D341Med (cell line): ENCODE measurements around the gene COL23A1.
A peak's percentile ranks its signal among the peaks of the same experiment; 100 is the strongest.

Experiments
- DNase-seq: peaks from one replicate; pipeline ENCODE4 v3.0.0; 2012; ENCODE audit warnings: low spot score

COL23A1 gene

DNA sequence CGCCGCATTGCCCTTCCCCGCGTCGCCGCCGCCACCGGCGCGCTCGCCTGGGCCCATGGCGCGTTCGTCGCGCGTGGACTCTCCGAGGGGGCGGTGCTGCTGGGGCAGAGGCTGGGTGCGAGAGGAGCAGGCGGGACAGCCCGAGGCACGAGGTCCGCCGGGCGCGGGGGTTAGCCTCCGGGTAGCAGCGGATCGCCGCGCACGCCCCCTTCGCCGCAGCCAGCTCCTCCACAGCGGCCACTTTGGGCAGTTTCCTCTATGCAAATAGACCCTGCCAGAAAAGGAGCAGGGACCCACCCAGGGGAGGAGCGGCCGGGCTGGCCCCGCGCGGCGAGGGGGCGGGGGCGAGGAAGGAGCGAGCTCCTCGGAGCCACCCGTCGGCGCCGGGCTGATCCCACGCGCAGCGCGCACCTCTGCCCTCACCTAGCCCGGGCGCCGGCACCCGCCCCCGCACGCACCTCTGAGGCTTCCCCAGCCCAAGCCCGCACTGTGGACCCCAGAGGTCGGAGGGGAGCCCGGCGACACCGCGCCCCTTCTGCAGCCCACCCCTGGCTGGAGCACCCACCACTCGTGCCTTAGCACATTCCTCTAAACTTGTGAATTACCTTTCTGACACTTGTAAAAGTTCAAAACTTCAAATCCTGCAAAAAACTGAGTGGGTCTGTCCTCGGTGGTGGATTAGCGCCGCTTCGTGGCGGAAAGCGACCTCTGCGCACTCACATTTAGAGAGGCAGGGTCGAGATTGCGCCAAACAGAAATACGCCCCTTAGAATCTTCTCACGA lies at the start of gene COL23A1:
Gene COL23A1 (minus strand): TSS at position 253 of the 783 bp plus-strand sequence.
- DNase-seq = peak; percentile 80

DNA sequence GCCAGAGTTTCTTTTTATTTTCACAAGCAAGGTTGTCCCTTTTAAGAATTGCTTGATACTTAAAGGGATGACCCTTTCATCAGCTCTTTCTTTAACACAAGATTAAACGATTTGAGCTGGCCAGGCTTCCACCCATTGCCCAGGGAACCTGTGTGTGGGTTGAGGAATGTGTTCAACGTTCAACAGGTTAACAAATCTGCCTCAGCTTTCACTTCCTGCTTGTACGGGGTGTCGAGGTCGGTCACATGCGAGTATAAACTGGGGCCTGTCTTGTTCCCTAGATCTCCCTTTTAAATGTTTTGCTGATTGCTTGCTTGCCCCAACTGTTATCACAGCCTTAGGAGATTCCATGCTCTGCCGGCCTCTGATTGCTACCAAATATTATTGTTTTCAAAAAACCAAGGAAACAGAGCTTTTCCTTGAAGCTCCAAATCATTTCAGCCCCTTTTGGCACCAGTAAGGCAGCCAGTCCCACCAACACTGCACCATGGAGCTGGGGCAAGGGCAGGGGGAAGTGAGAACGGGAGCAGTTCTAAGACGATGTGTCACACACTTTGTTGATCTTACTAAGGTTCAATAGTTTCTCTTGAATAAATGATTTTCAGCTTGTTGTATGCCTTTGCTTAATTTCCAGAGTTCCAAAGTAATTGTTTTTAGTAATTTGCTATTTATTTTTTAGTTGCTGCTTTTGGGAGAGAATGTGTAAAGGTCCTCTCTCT lies 47.3 kb upstream of the COL23A1 start:
- no peak for DNase-seq

DNA sequence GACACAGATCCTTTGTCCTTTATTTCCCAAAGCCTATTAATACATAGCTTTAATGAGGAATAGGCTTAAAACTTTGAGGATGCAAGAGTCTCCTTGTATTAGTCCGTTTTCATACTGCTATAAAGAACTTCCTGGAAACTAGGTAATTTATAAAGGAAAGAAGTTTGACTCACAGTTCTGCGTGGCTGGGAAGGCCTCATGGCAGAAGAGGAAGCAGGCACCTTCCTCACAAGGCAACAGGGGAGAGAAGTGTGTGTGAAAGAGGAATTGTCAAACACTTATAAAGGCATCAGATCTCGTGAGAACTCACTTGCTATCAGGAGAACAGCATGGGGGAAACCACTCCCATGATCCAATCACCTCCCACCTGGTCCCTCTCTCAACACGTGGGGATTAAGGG lies 42.1 kb upstream of the COL23A1 start:
- no peak for DNase-seq

DNA sequence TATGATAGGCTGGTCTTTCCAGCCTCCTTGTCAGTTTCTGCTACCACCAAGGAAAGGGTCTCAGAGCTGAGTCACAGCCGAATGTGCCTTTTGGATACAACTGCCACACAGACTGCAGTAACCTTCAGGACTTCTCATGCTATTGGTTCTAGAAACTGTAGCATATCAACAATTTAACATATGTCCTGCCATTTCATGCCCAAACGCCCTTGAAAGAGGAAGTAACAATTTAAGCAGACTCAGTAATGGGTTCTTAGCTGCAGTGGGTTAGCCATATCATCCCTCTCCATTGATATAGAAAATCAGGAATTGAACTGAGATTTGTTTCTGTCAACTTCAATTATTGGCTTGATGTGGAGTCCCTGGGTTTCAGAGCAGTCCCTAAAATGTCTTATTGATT lies 40.8 kb upstream of the COL23A1 start:
- DNase-seq = no peak

DNA sequence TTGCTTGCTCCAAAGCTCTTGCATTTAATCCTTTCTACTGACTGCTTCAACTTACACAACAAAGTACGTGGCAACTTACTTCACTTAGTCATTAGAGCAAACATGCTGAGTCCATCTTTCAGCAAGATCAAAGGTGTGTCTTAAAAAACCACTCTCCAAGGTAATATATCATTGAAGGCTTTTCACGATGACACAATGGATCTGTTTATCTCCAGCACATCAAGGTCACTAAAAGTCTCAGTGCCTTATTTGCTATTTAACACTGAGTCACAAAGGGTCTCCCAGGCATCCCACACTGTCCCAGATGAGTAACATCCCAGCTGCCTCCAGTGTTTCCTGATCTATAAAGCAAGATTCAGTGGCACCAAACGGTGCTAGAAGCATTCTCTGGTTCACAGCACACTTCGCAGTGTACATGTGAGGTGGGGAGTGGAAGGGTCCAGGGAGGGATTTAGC lies 40.3 kb upstream of the COL23A1 start:
- DNase-seq = no peak

DNA sequence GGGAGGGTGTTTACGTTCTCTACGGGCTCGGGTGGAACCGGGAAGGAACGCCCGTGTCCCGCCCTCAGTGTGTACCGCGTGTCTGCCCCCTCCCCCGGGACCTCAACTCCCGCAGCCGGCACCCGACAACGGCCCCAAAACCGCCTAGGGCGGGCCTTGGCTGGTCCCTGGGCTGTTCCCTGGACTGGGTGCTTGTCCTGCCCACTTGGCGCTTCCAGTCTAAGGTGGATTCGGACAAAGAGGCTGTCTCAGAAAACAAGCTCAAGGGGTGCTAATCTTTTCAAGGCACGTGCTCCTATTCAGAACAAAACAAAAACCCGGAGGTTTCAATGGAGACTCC lies 37.0 kb upstream of the COL23A1 start:
- DNase-seq = no peak

DNA sequence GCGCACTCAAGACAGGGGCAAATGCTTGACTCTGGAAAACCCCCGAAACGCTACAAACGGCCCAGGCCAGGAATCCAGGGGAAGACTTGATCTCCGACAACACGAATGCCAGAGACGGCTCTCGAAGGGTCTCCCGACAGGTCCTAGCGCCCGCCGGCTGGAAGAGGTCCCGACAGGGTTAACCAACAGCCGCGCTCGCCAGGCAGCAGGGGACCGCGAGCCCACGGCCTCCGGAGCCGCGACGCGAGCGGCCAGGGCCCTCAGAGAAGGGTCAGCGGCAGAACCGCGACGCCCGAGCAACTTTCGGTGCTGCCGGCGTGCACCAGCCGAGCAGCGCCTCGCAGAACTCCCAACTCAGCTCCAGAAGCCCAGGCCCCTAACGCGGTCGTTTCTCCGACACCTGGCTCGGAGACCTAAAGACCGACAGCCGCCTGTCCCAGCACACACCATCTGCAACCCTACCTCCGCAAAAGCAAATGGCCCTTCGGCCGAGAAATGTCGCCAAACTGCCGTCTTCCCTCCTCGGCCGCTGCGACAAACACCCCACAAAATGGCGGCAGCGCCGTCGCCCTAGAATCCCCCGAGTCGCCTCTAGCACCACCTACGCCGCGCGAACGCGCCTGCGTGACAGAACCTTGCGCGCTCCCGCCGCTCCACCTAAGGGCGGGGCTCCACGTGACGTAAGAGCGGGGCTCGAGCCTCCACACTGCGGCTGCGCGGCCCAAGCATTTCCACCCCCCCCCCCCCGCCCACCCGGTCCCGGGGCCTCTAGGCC lies 36.5 kb upstream of the COL23A1 start, which contains the start of gene CLK4:
Gene CLK4 (minus strand): TSS at position 567 of the 775 bp plus-strand sequence. CDS start 3,634 bp downstream, outside the sequence.
- DNase-seq = peak; percentile 97

DNA sequence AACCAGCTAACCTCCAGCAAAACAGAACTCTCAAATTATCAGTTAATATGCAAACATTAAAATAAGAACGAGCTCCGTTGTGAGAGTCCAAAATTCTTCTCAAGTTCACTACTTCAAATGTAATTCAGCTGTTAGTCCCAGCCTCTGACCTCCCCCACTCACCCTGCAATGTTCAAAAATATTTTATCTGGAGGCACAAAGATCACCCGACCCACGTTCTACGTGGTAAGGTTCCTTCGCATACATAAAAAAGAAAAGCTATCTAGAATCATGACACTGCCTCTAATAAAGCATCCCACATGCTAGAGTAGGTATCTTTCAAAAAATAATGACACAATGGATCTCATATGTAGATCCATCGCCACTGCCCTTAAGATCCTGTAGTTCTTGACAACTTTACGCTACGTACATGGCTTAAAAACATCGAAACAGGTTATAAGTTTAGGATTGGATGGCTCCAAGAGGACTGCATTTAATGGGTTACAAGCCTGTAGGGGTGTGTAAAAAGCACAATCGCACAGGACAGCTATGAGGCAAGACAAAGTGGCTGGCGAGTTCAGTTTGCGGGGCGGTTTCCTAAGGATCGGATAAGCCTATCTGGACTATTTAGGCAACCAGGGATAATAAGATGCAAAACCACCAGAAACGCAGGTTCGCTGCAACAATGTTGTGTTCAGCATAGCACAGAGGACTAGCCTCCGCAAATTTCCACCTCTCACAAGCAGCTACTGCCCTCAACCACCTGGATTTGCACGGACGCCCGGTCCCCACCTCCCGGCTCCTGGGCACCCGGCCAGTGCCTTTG lies 35.7 kb upstream of the COL23A1 start:
- no peak for DNase-seq

DNA sequence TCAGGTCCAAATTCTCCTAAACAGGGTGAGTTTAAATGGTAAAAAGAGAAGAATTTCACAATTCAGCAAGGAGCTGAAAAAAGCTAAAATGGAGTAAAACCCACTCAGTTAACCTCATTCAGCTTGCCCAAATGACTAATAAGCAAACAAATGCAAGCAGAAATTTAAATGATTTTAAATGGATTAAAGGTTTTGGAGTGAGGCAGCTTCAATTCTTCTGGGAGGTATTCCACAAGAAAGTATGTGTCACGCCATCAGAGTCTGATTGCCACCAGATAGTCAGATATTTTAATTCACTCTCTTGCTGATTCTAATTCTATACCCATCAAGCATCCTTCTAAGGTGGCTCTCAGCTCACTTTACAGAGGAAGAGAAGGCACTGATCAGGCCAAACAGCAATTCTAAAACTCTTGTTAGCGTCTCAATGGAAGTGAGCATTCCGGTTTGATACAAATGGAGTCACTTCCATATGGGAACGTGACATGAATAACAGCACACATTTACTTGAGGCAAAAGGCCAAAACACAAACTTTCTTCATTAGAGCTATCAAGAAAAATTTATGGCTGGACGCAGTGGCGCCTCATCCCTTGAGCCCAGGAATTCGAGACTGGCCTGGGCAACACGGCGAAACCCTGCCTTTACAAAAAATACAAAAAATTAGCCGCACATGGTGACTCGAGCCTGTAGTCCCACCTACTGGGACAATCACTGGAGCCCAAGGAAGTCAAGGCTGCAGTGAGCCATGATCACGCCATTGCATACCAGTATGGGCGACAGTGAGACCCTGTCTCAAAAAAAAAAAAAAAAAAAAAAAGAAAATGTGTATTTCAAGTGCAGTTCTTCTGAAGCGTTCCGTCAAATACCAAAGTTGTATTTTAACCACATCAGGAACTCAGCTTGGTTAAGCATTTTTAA lies 34.7 kb upstream of the COL23A1 start:
- DNase-seq = no peak

DNA sequence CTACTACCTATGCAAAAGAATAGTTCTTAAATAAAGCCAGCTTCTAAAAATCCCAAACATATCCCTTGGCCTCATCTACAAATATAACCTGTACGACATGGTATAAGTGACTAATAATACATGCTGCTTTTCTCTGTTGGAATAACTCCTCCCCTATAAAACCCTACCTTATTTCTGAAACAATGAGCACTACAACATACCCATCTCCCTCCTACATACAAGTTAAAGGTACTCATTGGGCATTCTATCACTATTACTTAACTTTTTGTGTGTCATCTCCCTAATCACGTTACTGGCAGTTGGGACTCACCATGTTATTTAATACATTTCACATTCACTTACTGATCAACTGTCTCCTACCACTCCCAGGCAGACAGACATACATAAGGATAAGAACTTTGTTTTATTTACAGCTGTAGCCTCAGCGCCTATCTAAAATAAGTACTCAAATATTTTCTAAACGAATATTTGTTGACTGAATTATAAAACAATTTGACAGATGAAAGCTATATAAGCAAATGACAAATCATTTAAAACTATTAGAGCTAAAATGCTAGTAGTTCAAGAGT lies 32.6 kb upstream of the COL23A1 start:
- DNase-seq = no peak

DNA sequence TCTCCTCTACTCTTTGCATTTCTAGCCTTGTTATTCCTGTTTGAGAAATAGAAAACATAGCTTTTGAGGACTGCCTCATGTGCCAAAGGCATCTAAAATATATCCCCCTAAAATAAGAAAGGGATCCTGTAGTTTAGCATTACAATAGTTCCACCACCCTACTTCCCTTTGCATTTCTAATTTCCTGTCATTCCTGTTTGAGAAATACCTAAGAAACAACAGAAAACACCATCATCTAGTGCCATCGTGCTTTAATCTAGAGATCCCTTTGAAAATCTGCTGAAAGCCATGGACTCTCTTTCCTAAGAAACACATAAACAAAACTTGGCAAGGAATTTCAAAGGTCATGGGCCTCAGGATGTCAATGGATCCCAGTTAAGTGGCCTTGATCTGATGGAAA lies 29.2 kb upstream of the COL23A1 start:
- DNase-seq = no peak

DNA sequence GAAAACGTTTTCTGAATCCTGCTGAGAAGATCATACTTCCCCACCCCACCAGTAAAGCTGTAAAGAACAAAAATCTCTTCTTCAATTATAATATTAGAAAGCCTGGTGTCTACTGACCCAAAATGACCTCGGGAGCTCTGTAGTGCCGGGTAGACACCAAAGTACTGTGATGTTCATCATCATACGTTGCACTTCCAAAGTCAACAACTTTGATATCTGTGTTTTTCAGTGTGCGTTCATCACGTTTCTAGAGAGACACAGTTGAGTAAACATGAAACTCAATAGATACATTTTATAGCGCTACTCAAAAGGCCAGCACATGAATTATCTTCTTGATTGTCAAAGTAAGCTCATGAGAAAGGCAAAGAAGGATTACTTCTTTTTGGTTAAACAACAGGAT lies 22.1 kb upstream of the COL23A1 start:
- no peak for DNase-seq

DNA sequence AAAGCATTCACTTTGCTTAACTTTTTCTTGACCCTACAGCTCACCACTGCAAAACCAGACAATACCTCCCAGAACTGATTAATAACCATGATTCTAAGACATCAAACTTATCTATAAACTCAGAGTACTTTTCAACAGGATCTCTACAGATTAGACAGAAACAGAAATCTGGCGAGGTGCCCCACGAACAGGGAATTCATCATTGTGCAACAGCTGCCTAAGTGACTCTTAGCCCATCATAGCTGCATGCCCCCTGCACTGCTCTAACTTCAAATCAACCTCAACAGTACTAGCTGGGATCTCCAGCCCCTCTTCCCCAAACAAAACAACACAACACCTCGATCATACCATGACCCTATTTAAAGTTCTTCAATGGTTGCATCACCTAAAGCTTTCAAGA lies 16.1 kb upstream of the COL23A1 start:
- DNase-seq = no peak

DNA sequence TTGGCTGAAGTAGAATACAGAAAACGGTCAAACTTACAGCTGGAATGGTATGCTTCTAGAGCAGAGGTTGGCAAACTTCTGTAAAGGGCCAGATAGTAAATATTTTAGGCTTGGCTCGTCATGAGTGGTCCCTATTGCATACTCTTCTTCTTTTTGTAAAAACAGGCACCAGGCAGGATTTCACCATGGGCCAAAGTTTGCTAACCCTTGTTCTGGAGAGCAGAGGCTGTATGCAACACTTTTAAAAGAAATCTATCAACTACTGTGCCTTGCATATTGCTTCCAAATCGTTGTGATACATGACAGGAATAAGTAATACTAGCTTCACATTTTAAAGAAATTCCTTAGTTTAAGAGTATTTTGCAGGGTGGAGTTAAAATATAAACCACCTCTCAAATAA lies 15.6 kb upstream of the COL23A1 start:
- no peak for DNase-seq

DNA sequence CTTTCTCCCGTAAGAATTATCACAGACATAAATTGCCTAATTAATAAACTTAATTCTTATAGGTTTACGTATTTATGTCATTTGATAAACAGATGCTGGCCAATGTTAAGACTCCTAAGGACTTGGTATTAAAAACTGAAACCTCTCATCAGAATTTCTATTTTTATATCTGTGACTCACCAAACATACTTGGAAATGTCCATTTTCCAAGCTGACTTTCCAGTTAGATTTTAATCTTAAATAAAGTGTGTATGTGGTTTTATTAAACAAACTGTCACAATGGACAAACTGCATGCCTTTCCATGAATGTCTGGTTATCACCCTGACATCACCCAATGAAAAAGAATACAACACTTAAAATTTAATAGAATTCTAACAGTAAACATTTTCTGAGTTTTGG lies 12.6 kb upstream of the COL23A1 start:
- DNase-seq = no peak

DNA sequence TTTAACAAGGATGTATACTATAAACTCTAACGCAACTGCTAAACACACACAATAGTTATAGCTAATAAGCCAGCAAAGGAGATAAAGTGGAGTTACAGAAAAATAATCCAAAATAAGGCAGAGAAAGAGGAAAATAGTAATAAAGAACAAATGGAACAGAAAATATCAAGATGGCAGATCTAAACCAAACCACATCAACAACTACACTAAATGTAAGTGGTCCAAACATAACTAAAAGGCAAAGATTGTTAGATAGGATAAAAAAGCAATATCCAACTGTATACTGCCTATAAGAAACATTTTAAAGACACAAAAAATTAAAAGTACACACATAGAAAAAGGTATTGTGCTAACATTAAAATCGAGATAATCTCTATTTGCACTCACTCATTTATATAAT lies 5.6 kb upstream of the COL23A1 start:
- DNase-seq = no peak

DNA sequence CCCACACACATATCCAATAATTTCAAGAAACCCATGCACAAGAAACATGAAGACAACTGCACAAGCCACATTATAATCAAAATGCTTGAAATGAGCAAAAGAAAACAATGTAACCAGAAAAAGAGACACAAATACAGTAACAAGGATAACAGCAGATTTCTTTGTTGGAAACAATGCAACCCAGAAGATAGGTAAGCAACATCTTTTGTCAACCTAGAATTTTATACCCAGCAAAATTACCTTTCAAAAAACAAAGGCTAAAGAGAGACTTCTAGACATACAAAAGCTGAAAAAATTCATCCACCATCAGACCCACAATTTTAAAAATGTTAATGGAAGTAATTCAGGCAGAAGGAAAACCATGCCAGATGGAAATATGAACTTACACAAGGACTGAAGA lies 5.0 kb upstream of the COL23A1 start:
- DNase-seq = no peak

DNA sequence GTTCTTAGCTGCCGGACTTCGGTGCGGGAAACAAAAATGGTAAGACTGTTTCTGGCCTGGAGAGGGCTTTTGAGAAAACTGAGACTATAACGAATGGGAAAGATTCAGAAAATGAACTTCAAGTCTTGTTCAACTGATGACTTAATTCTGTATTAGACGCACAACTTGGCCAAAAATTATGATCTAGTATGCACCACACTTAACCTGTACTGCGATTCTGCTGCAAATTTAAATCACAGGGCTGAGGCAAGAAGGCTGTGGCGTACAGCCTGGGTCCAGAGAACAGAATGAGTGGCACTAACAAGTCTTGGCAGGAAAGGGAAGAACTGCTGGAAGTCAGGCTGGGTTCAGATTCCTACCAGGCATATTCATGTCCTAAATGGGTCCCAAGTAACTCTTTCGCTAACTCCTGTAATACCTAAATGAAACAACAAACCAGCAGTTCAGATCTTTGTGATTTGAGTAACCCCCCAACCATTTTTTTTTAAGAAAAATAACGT lies 781 bp upstream of the COL23A1 start:
- DNase-seq = no peak

DNA sequence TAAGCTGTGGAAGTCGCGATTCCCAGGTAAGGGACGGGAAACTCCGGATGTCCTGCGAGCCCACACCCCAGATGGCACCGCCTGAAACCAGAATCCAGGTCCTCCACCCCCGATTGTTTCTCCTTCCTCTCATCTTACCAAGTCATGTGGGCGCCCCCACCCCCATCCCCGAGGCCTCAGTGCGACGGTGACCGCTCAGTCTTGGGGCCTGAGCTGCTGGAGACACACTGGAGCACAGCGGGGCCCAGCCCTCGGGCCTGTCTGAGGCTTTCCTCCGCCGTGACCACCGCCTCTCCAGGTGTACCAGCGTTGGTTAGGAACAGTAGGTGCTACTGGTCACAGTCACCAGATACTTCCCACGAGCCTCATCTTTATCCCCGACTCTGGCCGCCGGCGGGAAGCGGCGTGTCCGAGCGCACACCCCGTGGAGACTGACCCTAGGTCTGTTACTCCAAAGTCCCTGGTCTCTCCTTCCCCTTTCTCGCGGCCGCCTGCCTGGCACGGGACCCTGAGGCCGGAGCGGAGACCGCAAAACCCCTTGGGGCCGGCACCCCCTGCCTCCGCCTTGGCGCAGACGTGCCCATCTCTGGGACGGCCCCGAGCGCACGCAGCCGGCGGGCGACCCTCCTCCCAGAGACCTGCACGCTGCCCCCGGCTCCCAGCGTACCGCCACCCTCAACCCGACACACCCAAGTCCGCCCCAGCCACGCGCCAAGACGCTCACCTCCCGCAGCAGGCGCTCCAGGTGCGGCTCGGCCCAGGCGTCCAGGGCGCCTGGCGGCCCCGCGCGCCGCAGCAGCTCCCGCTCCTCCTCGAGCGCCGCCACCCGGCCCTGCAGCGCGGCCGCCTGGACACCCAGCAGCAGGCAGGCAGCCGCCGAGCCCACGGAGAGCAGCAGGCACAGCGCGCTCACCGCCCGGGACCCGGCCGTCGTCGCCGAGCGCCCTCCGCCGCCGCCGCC lies 733 bp downstream of the COL23A1 start:
- peak; percentile 82 for DNase-seq
